MM.1S (cell line): ENCODE data around the gene SIM2.
"Not testable (repeated sequence)": the region's sequence is repeated elsewhere in the genome, so short reads cannot be mapped to it uniquely, and the experiment has no call there.

ENCODE experiments used
- DNase-seq: peaks from one replicate; pipeline ENCODE4 v3.0.0-alpha.2; 2015
- H2AFZ ChIP-seq: fragments of 300-600 bp; sonication (generic); 2 replicates; pipeline ENCODE4 v1.6.0; 2016; ENCODE audit warnings: antibody characterized with exemption, low read length
- H3F3A ChIP-seq: fragments of 300-600 bp; sonication (generic); 2 replicates; pipeline ENCODE4 v1.6.1; 2016; ENCODE audit warnings: mild to moderate bottlenecking, antibody characterized with exemption, low read length, moderate library complexity, mixed read lengths; ENCODE audit not compliant: insufficient read depth
- H3K27ac ChIP-seq: fragments of 300-600 bp; sonication (generic); 2 replicates; pipeline ENCODE4 v1.5.1; 2016; ENCODE audit warnings: mild to moderate bottlenecking, low read length
- H3K27me3 ChIP-seq: fragments of 300-600 bp; sonication (generic); replicated peaks from 2 replicates; pipeline ENCODE4 v1.6.0; 2016; ENCODE audit warnings: low read length; ENCODE audit not compliant: insufficient read depth
- H3K36me3 ChIP-seq: fragments of 300-600 bp; sonication (generic); replicated peaks from 2 replicates; pipeline ENCODE4 v1.6.1; 2016; ENCODE audit warnings: mild to moderate bottlenecking, low read length, mixed read lengths; ENCODE audit not compliant: insufficient read depth
- H3K4me1 ChIP-seq: fragments of 300-600 bp; sonication (generic); 2 replicates; pipeline ENCODE4 v1.6.1; 2016; ENCODE audit warnings: low read length, mixed read lengths
- H3K4me2 ChIP-seq: fragments of 300-600 bp; sonication (generic); 2 replicates; pipeline ENCODE4 v1.6.0; 2016; ENCODE audit warnings: low read depth, low read length
- H3K4me3 ChIP-seq: fragments of 300-600 bp; sonication (generic); 2 replicates; pipeline ENCODE4 v1.5.1; 2016; ENCODE audit warnings: low read length, mixed read lengths
- H3K79me2 ChIP-seq: fragments of 300-600 bp; sonication (generic); 2 replicates; pipeline ENCODE4 v1.6.1; 2016; ENCODE audit warnings: mixed run types, low read length, mixed read lengths
- H3K9ac ChIP-seq: fragments of 300-600 bp; sonication (generic); 2 replicates; pipeline ENCODE4 v1.6.1; 2016; ENCODE audit warnings: low read length, mixed read lengths
- H3K9me2 ChIP-seq: fragments of 300-600 bp; sonication (generic); replicated peaks from 2 replicates; pipeline ENCODE4 v1.6.1; 2016; ENCODE audit warnings: mild to moderate bottlenecking, low read length, mixed read lengths; ENCODE audit not compliant: insufficient read depth
- H3K9me3 ChIP-seq: fragments of 300-600 bp; sonication (generic); replicated peaks from 2 replicates; pipeline ENCODE4 v1.6.1; 2016; ENCODE audit warnings: mild to moderate bottlenecking, low read length, mixed read lengths; ENCODE audit not compliant: insufficient read depth
- H4K20me1 ChIP-seq: fragments of 300-600 bp; sonication (generic); 2 replicates; pipeline ENCODE4 v1.6.1; 2016; ENCODE audit warnings: mild to moderate bottlenecking, low read length, moderate library complexity, mixed read lengths; ENCODE audit not compliant: insufficient read depth
- CTCF ChIP-seq: fragments of 300-600 bp; sonication (generic); IDR thresholded peaks from 2 replicates; pipeline ENCODE4 v1.5.1; 2016; ENCODE audit warnings: antibody characterized with exemption, low read length, mixed read lengths
- EZH2 ChIP-seq: fragments of 300-600 bp; sonication (generic); optimal IDR thresholded peaks from 2 replicates; pipeline ENCODE3; 2017; ENCODE audit warnings: low read depth, mild to moderate bottlenecking, antibody characterized with exemption, low read length, mixed read lengths
- EZH2phosphoT487 ChIP-seq: fragments of 300-600 bp; sonication (generic); IDR thresholded peaks from 2 replicates; pipeline ENCODE4 v1.6.1; 2018; ENCODE audit warnings: antibody characterized with exemption, low read length

The SIM2 gene

GRCh38 chr21:36665806-36666205 is 33.1 kb upstream of the SIM2 start:
- Histone ChIP-seq H3F3A (no peaks in the 10 kb centered on the region), H3K79me2 (no peaks in the 10 kb centered on the region), H3K9me3 (no peaks in the 10 kb centered on the region), H4K20me1 (no peaks in the 10 kb centered on the region), H3K9me2 (no peaks in the 10 kb centered on the region), H3K9ac (no peak overlapping the region), H3K4me2 (no peak overlapping the region), H3K27me3 (no peaks in the 10 kb centered on the region), H3K36me3 (no peaks in the 10 kb centered on the region), H3K4me3 (no peak overlapping the region), H3K4me1 (no peaks in the 10 kb centered on the region), H2AFZ (no peak overlapping the region), H3K27ac (no peak overlapping the region)
- TF ChIP-seq CTCF (no peak), EZH2 (no peak), EZH2phosphoT487 (no peak)
- DNase-seq, result no peak

- H3K4me1 ChIP-seq, result no peaks in the 10 kb centered on the region
- H3K9me2 ChIP-seq, result no peaks in the 10 kb centered on the region
- no peak overlapping the region for H3K9ac ChIP-seq
- no peak overlapping the region for H2AFZ ChIP-seq
- H3K4me2 ChIP-seq, result no peak overlapping the region
- TF ChIP-seq CTCF, result no peak
- no peak for TF ChIP-seq EZH2
- TF ChIP-seq EZH2phosphoT487, result no peak
- DNase-seq, result no peak
- H3K9me3 ChIP-seq, result no peaks in the 10 kb centered on the region
- H4K20me1 ChIP-seq, result no peaks in the 10 kb centered on the region
- no peaks in the 10 kb centered on the region for H3K27me3 ChIP-seq
- H3K27ac ChIP-seq, result no peak overlapping the region
- no peaks in the 10 kb centered on the region for H3F3A ChIP-seq
- no peaks in the 10 kb centered on the region for H3K79me2 ChIP-seq
- H3K36me3 ChIP-seq, result no peaks in the 10 kb centered on the region
- no peak overlapping the region for H3K4me3 ChIP-seq
Observed at GRCh38 chr21:36668713-36669112, 30.2 kb upstream of the SIM2 start.

GRCh38 chr21:36671836-36672235 is 27.1 kb upstream of the SIM2 start:
- Histone ChIP-seq H3K79me2 (no peaks in the 10 kb centered on the region), H3K4me1 (no peaks in the 10 kb centered on the region), H3K36me3 (no peaks in the 10 kb centered on the region), H3K27ac (no peak overlapping the region), H2AFZ (no peak overlapping the region), H3F3A (no peaks in the 10 kb centered on the region), H3K4me2 (no peak overlapping the region), H3K4me3 (no peak overlapping the region), H3K9me2 (no peaks in the 10 kb centered on the region), H3K27me3 (no peaks in the 10 kb centered on the region), H3K9me3 (no peaks in the 10 kb centered on the region), H3K9ac (no peak overlapping the region), H4K20me1 (no peaks in the 10 kb centered on the region)
- DNase-seq, result no peak
- TF ChIP-seq EZH2 (no peak), EZH2phosphoT487 (no peak), CTCF (no peak)

GRCh38 chr21:36672296-36672695 is 26.6 kb upstream of the SIM2 start:
- H3K9ac ChIP-seq, H3K36me3 ChIP-seq, H3K4me2 ChIP-seq, H3K27me3 ChIP-seq, H3K9me2 ChIP-seq, H4K20me1 ChIP-seq, H3K4me3 ChIP-seq, H2AFZ ChIP-seq, H3K4me1 ChIP-seq, DNase-seq, H3K79me2 ChIP-seq, H3F3A ChIP-seq, H3K9me3 ChIP-seq, H3K27ac ChIP-seq: not testable (repeated sequence)
